OCI-LY1 (cell line): Measurements from ENCODE around the gene PTPRN2.
"Not testable (repeated sequence)": the region's sequence is repeated elsewhere in the genome, so short reads cannot be mapped to it uniquely, and the experiment has no call there.

ENCODE experiments used
- H2AFZ ChIP-seq: fragments of 200-600 bp; sonication (generic), shearing (Covaris generic); 2 replicates; pipeline ENCODE4 v1.6.0; 2014; ENCODE audit warnings: antibody characterized with exemption, mild to moderate bottlenecking, low read length
- H3F3A ChIP-seq: fragments of 200-600 bp; sonication (generic), shearing (Covaris generic); 2 replicates; pipeline ENCODE4 v1.6.0; 2014; ENCODE audit warnings: mild to moderate bottlenecking, antibody characterized with exemption, low read length, moderate library complexity; ENCODE audit not compliant: insufficient read depth
- H3K27ac ChIP-seq: fragments of 200-600 bp; sonication (generic); 2 replicates; pipeline ENCODE4 v1.5.1; 2014; ENCODE audit warnings: low read length, mixed run types, mild to moderate bottlenecking, low read depth; ENCODE audit not compliant: poor library complexity, severe bottlenecking
- H3K27me3 ChIP-seq: fragments of 200-600 bp; sonication (generic); 2 replicates; pipeline ENCODE4 v1.6.0; 2014; ENCODE audit warnings: antibody characterized with exemption, mild to moderate bottlenecking, low read length, moderate library complexity; ENCODE audit not compliant: insufficient read depth
- H3K36me3 ChIP-seq: fragments of 200-600 bp; sonication (generic); 2 replicates; pipeline ENCODE4 v1.6.1; 2014; ENCODE audit warnings: mild to moderate bottlenecking, antibody characterized with exemption, low read length, moderate library complexity, mixed read lengths; ENCODE audit not compliant: insufficient read depth
- H3K4me1 ChIP-seq: fragments of 200-600 bp; sonication (generic); 2 replicates; pipeline ENCODE4 v1.5.1; 2014; ENCODE audit warnings: mild to moderate bottlenecking, low read length, moderate library complexity; ENCODE audit not compliant: insufficient read depth, severe bottlenecking
- H3K4me2 ChIP-seq: fragments of 200-600 bp; sonication (generic), shearing (Covaris generic); 2 replicates; pipeline ENCODE4 v1.6.1; 2014; ENCODE audit warnings: low read length
- H3K4me3 ChIP-seq: fragments of 200-600 bp; sonication (generic); 2 replicates; pipeline ENCODE4 v1.5.1; 2014; ENCODE audit warnings: low read length, low read depth, mild to moderate bottlenecking, mixed read lengths; ENCODE audit not compliant: poor library complexity, severe bottlenecking
- H3K79me2 ChIP-seq: fragments of 200-600 bp; shearing (Covaris generic); 2 replicates; pipeline ENCODE4 v1.6.1; 2016; ENCODE audit warnings: mixed run types, low read length, mixed read lengths; ENCODE audit not compliant: insufficient read depth
- H3K9ac ChIP-seq: fragments of 200-600 bp; sonication (generic), shearing (Covaris generic); 2 replicates; pipeline ENCODE4 v1.6.1; 2014; ENCODE audit warnings: mild to moderate bottlenecking, low read length, mixed read lengths
- H3K9me2 ChIP-seq: fragments of 200-600 bp; sonication (generic), shearing (Covaris generic); 2 replicates; pipeline ENCODE4 v1.6.1; 2014; ENCODE audit warnings: low read depth, mild to moderate bottlenecking, low read length, mixed read lengths
- H3K9me3 ChIP-seq: fragments of 200-600 bp; shearing (Covaris generic); 2 replicates; pipeline ENCODE4 v1.6.1; 2014; ENCODE audit warnings: low read length, mixed read lengths
- H4K20me1 ChIP-seq: fragments of 200-600 bp; sonication (generic), shearing (Covaris generic); 2 replicates; pipeline ENCODE4 v1.6.0; 2016; ENCODE audit warnings: mild to moderate bottlenecking, low read length; ENCODE audit not compliant: insufficient read depth
- CTCF ChIP-seq: fragments of 200-600 bp; sonication (generic), shearing (Covaris generic); IDR thresholded peaks from 2 replicates; pipeline ENCODE4 v1.5.1; 2017; ENCODE audit warnings: mild to moderate bottlenecking, antibody characterized with exemption, low read length, moderate library complexity, mixed read lengths
- EZH2 ChIP-seq: fragments of 200-600 bp; sonication (generic), shearing (Covaris generic); IDR thresholded peaks from 2 replicates; pipeline ENCODE4 v1.8.0; 2017; ENCODE audit warnings: borderline replicate concordance, mixed run types, mild to moderate bottlenecking, antibody characterized with exemption, low read length, moderate library complexity, mixed read lengths

The PTPRN2 gene

GRCh38 chr7:158275711-158276413 lies 311.8 kb downstream of the PTPRN2 start:
- Histone ChIP-seq H4K20me1 (no peaks in the 10 kb centered on the region), H3K9ac (no peak overlapping the region), H3K4me2 (no peak overlapping the region), H3K4me3 (no peak overlapping the region), H3K79me2 (no peaks in the 10 kb centered on the region), H3K27ac (no peak overlapping the region), H3K9me2 (no peaks in the 10 kb centered on the region), H2AFZ (no peak overlapping the region), H3K36me3 (no peaks in the 10 kb centered on the region), H3F3A (no peaks in the 10 kb centered on the region), H3K9me3 (no peaks in the 10 kb centered on the region), H3K4me1 (no peaks in the 10 kb centered on the region), H3K27me3 (peaks cover 12% of the 10 kb centered on the region; the same call in 1 of the 2 replicates)
- TF ChIP-seq CTCF = no peak
- no peak for TF ChIP-seq EZH2

GRCh38 chr7:158274996-158275395 lies 312.6 kb downstream of the PTPRN2 start:
- no peaks in the 10 kb centered on the region for H3K4me1 ChIP-seq
- no peak overlapping the region for H2AFZ ChIP-seq
- H4K20me1 ChIP-seq = no peaks in the 10 kb centered on the region
- H3K27me3 ChIP-seq = peaks cover 12% of the 10 kb centered on the region; the same call in 1 of the 2 replicates
- H3K9me3 ChIP-seq = no peaks in the 10 kb centered on the region
- H3K4me3 ChIP-seq = no peak overlapping the region
- no peak overlapping the region for H3K27ac ChIP-seq
- no peak overlapping the region for H3K4me2 ChIP-seq
- H3K79me2 ChIP-seq = no peaks in the 10 kb centered on the region
- H3K36me3 ChIP-seq = no peaks in the 10 kb centered on the region
- H3K9me2 ChIP-seq = no peaks in the 10 kb centered on the region
- H3F3A ChIP-seq = no peaks in the 10 kb centered on the region
- H3K9ac ChIP-seq = no peak overlapping the region
- TF ChIP-seq CTCF (no peak), EZH2 (no peak)

GRCh38 chr7:158274404-158274811 lies 313.2 kb downstream of the PTPRN2 start:
- Histone ChIP-seq H3K4me2 (no peak overlapping the region), H3K9me3 (no peaks in the 10 kb centered on the region), H3K9me2 (no peaks in the 10 kb centered on the region), H3K9ac (no peak overlapping the region), H3K79me2 (no peaks in the 10 kb centered on the region), H4K20me1 (no peaks in the 10 kb centered on the region), H3K27me3 (peaks cover 12% of the 10 kb centered on the region; the same call in 1 of the 2 replicates), H2AFZ (no peak overlapping the region), H3F3A (no peaks in the 10 kb centered on the region), H3K4me3 (no peak overlapping the region), H3K4me1 (no peaks in the 10 kb centered on the region), H3K36me3 (no peaks in the 10 kb centered on the region), H3K27ac (no peak overlapping the region)
- TF ChIP-seq CTCF (no peak), EZH2 (no peak)

- not testable (repeated sequence) for H3K4me3 ChIP-seq, H3F3A ChIP-seq, H3K4me2 ChIP-seq, H2AFZ ChIP-seq, H3K36me3 ChIP-seq, H3K9me3 ChIP-seq, H3K79me2 ChIP-seq, H3K9me2 ChIP-seq, H3K4me1 ChIP-seq, H3K9ac ChIP-seq, H4K20me1 ChIP-seq, H3K27ac ChIP-seq
- H3K27me3 ChIP-seq = peaks cover 12% of the 10 kb centered on the region; the same call in 1 of the 2 replicates
These were observed 313.8 kb downstream of the PTPRN2 start for GRCh38 chr7:158273756-158274342.
